PFSK-1 (cell line): ENCODE data around the gene MTLN.

Experiments used
- FOXP2 ChIP-seq: optimal IDR thresholded peaks from 2 replicates; pipeline ENCODE3; 2011; ENCODE audit warnings: borderline replicate concordance, control low read depth, inconsistent platforms; ENCODE audit not compliant: insufficient read depth; ENCODE audit errors: extremely low read length, extremely low read depth
- POLR2AphosphoS5 ChIP-seq: IDR thresholded peaks from 2 replicates; pipeline ENCODE4 v1.6.1; 2012; ENCODE audit warnings: low read depth, mild to moderate bottlenecking, control low read depth, low read length, moderate library complexity
- REST ChIP-seq, 2 experiments: IDR thresholded peaks; 2 replicates each; pipeline versions ENCODE4 v1.6.1 to v1.8.0; 2011 to 2012; ENCODE audit warnings: low read depth in 2 of 2, low read length in 2 of 2, control low read depth in 1 of 2, inconsistent platforms in 1 of 2, mild to moderate bottlenecking in 1 of 2, moderate library complexity in 1 of 2; ENCODE audit not compliant: insufficient read depth in 1 of 2
- TAF1 ChIP-seq: IDR thresholded peaks from 2 replicates; pipeline ENCODE4 v1.6.1; 2012; ENCODE audit warnings: low read length, control low read depth, borderline replicate concordance; ENCODE audit not compliant: insufficient read depth

- TF ChIP-seq REST (IDR thresholded peaks at IDR 0.05; ENCODE audit: insufficient read depth in 1 of 2, low read depth in 2 of 2, low read length in 2 of 2) (no peak), POLR2AphosphoS5 (no peak), FOXP2 (no peak), TAF1 (no peak)
These were observed 9.6 kb upstream of the MTLN start for GRCh38 chr2:110221938-110222337.
